Activated CD8-positive, alpha-beta memory T cell treated with anti-CD3 and anti-CD28 coated beads for 1 hour (primary cell): ENCODE data around the gene MTM1.

Source experiments
- DNase-seq, 2 donors: peaks; one replicate each; pipeline ENCODE4 v3.0.0-alpha.2; 2020; ENCODE audit warnings: low read depth in 1 of 2; ENCODE audit errors: extremely low read depth in 1 of 2

MTM1 gene

DNA sequence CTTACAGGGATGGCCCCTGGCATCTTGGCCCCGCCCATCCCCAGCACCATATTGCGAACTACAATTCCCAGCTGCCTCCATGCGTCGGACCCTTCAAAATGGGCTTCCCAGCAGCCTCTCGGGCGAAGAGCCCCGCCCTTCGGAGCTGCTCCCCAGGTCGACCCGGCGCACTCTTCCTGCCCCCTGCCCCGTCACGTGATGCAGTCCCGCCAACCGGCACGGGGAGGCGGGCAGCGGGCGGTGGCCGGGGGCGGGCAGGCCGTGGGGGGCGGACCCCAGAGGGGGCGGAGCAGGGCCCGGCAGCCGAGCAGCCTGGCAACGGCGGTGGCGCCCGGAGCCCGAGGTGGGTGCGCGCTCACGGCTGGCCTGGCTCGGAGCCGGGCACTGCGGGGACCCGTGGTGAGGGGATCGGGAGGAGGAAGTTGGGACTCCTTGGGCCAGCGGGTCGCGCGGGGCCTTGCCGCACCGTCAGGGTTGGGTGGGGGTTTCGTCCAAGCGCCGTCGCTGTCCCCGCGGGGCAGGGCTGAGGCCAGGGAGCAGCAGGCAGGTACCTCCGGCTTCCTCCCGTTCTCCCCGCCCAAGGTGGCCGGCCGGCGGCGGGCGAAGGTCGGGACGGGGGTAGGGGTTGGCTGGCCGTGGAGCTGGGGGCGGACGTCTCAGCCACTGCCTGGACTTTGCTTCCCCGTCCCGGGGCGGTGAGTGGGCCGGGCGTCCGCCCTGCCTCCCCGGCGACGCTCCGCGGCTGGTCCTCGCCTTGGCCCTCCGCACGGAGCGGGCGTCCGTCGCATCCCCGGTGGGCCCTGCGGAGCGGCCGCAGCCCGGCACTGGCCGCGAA lies at the start of gene MTM1:
Gene MTM1, plus strand, starts transcription at position 302 of the 835 bp plus-strand sequence. CDS start 23,994 bp downstream, outside the sequence.
- peak; percentile 74 to 81 for DNase-seq

DNA sequence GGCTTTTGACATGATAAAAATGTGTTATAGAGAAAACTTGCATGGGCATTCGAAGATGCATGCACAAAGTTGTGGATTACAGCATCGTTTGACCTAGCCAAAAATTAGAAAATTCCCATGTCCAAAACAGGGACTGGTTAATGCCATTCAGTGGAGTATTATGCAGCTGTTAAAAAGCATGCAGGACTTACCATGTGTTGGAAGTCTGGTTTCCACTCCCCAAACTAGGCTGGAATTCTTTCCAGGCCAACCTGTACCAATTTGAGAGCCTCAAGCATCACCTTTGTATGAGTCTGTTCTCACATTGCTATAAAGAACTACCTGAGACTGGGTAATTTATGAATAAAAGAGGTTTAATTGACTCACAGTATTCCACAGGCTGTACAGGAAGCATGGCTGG lies 45.9 kb upstream of the MTM1 start:
- no peak for DNase-seq

DNA sequence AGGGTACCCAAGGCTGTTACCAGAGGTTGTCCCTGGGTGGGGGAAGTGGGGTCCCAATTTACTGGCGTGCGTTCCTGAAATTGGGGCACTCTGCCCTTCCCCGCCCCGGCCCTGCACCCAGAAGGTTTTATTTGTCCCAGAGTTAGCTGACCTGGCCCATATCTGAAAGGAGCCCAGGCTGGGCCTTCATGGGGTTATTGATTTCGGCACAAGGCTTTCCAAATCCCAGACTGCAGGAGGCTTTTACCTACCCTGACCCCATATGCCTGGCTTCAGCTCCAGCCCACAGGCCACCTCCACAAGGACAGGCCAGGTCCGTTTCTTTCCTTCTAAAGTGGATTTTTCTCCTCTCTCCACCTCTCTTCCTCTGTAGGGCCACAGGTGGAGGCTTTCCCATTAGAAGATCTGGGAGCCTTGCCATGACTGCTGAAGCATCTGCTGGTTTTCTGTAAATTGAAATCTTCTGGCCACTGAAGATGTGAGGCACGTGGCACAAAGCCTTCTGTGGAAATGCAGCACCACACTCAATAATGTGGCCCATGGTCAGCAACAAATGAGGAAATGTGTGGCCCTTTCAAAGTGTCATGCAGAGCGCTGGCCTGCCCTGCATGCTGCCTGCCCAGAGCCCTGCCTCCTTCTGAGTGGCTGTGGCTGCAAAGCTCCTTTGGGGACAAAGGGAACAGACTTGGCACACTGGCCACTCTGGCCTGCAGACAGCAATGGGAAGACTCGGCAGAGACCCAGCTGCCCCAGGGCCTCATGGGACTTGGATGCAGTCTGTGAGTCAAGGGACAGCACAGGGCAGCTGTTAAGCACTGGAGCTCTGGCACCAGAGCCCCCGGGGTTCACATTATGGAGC lies 43.1 kb upstream of the MTM1 start:
- DNase-seq: no peak

DNA sequence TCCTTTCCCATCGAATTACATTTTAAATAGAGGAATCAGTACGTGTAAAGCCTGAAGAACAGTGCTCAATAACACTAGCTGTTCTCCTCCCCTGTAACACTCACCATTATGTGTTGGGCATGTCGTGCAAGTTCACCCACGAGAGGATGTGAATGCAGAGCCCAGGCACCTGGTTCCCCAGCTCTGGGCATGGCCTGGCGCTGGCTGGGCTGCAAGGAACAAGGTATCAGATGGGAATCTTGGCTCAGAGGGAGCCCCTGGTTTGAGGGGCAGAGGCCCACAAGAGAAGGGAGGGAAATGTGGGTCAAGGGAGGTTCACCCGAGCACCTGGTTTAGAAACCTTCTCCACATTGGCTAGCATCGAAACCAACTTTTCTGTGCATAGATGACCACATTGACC lies 41.7 kb upstream of the MTM1 start:
- no peak for DNase-seq

DNA sequence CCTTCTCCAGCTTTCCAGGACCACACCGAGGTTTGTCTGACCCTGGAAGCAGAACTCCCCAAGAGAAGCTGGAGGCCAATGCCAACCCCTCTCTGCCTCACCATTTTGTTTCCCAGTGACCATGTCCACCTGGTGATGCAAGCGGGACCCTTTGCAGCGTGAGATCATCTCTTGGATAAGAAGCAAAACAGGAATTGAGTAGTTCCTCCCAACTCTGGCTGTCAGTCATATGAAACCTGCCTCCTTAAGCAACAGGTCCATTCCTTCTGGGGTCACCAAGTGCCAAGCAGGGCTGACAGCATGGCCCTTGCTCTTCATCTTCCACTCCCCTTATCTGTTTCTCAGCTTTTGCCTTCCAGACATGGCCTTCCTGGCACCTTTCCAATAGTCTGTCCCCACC lies 41.3 kb upstream of the MTM1 start:
- DNase-seq: no peak

DNA sequence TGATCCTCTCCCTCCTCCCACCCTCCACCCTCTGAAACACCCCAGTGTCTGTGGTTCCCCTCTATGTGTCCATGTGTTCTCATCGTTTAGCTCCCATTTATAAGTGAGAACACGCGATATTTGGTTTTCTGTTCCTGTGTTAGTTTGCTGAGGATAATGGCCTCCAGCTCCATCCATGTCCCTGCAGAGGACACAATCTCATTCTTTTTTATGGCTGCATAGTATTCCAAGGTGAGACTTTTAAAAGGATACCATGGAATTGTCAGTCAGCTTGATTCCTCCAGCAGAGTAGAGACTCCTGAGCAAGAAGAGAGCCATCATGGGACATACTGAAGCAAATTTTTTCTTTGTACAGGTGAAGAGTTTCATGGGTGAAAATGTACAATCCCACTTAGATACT lies 38.8 kb upstream of the MTM1 start:
- DNase-seq: no peak

DNA sequence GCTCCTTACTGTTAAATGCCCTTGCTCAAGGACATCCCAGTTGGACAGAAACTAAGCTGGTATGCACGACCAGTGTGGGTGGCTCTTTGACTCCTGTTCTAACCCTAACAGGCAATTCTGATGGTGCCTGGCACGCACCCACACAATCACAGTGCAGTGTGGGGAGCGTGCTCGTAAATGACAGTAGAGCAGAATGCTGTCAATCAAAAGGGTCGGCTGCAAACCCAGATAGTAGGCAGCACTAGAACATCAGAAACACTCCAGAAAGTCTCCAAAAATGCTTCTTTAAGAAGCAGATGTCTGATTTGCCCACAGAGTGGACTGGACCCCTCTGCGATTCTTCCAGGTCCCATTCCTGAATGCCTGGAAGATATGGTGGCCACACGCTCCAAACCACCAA lies 37.6 kb upstream of the MTM1 start:
- no peak for DNase-seq

DNA sequence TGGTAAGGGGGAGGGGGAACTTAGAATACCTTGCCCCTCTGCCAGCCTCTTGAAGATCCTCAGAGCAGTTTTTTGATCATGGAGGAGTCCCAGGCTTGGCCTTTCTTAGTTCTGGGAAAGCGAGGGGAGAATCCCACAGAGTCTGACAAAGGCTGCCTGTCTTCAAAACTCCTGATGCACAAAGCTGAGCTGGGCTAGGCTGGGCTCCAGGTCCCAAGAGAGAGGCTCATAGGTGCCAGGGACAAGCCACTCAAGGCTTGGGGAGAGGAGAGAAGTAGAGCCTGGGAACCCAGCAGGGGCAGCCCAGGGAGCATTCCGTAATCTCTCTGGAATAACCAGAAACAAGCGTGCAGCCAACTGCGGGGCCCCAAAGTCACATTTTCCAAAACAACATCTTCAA lies 37.0 kb upstream of the MTM1 start:
- no peak for DNase-seq

DNA sequence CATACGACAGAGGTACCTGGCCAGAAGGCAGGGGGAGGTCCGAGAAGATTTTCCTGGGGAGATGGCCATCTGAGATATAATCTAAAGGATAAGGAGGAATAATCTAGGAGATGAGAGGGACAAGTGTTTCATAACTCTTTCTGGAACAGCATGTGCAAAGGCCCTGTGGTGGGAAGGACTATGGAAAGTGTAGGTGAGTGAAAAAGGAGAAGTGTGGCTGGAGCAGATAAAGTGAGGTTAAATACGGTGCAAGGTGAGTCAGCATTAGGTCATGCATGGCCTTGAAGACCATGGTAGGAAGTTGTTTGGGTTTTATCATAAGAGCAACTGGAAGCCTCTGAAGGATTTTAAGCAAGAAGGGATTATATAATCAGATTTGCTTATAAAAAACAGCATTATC lies 34.6 kb upstream of the MTM1 start:
- no peak for DNase-seq

DNA sequence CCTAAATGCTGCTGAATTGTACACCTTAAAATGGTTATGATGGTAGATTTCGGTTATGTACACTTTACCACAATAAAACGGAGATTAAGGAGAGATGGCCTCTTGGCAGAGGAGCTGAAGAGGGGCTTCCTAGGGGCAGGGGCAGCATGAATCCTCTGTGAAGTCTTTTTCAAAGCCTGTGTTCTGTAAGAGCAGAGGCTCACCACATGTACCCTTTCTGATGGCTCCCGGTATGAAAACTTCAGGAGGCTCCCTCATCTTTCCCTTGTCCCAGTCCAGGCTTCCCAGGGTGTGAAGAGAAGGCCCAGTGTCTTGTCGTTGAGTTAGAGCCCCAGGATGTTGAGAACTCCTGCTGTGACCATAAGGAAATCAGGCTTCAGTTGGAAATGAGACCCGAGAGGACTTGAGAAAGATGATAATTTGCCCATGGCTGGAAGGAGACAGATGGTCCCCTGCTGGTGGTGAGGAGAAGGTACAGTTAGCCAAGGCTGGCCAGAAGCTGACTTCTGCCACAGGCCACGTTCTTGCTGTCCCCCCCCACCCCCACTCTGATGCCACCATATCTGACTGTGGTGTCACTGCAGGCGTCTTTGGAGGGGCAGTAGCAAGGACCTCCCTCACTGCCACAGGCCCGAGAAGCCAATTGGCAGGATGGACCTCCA lies 31.8 kb upstream of the MTM1 start:
- no peak for DNase-seq

DNA sequence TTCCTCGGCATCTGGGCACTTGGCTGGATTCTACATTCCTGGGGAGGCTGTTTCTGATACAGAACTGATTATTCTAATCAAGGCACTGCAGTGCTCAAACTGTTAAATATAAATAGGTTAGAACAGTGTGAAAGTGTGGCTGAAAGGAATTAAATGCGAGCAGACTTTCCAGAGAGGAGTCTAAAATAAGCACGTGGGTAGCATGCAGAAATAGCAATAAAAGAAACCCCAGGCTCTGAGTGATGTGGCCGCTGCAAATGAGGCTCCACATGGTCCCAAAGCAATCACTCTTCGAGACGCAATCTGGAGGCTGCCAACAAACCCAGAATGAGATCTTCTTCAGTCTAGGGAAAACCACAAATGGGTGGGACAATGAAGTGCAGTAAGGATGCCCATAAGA lies 30.6 kb upstream of the MTM1 start:
- no peak for DNase-seq

DNA sequence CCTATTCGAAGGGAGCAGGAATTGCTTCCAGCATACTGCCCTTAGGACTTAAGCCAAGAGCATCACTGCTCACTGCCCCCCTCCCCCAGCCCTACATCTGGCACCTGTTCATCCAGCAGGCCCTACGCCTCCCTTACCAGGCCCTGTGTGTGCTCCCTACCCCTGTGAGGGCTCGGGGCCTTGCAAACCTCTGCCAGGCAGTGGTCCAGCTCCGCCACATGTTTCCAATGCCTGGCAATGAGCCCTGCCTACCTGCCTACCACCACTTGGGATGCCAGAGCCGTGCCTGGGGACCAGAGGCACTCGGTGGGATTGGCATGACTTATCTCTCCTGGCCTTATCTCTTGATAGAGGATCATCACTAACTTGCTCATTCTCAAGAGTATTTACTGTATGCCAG lies 27.5 kb upstream of the MTM1 start:
- DNase-seq: no peak

DNA sequence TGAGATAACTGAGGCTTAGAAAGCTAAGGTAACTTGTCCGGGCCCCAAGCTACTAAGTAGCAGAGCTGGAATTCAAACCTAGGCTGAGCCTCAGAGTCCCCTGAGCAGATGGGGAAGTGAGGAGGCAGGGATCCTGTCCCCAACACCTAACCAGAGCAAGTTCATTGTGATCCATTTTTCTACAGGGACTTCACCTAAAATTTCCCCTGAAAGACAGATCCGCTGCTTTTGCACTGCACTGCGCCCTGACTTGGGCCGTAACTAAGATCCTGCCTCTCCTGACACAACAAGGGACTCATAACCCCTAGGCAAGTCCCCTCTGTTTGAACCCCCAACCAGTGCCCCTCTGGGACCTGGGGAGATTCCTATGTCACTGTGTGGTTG lies 25.6 kb upstream of the MTM1 start:
- no peak for DNase-seq

DNA sequence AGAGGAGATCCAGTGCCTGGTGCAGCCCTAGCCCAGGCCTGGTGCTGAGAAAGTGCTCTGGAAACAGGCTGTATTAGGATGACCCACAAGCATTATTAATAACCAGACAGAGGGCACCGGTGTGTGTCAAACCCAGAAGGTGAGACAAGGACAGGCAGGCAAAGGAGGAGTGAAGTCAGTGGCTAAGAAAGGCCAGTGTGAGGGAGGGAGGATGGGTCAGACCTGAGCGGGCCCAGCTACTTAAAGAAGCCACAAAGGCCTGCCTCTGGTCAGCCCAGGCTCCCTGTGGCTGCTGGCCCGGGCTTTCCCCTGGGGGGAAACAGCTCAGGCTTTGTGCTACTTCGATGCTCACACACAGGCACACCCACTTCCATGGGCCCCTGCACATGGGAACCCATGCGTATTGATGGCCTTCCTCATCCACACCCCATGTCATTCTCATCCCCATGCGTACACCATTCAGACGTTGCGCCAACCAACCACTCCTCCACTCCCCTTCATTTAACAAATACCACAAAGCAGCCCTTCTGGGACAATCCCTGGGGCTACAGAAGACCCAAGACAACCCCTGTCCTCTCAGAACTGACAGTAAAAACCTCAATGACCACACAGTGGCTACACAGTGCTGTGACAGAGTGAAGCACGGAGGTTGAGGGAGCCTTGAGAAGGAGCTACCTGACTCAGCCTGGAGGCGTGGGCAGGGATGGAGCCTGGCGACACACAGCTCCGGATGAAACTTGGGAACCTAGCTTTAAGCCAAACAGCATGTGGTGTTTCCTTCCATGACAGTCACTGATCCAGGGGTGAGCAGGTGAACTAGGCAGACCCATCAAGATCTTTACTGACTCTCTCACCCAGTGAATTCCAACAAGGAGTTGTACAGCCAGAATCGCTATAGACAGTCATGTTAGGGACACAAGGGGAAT lies 24.9 kb upstream of the MTM1 start:
- DNase-seq: no peak

DNA sequence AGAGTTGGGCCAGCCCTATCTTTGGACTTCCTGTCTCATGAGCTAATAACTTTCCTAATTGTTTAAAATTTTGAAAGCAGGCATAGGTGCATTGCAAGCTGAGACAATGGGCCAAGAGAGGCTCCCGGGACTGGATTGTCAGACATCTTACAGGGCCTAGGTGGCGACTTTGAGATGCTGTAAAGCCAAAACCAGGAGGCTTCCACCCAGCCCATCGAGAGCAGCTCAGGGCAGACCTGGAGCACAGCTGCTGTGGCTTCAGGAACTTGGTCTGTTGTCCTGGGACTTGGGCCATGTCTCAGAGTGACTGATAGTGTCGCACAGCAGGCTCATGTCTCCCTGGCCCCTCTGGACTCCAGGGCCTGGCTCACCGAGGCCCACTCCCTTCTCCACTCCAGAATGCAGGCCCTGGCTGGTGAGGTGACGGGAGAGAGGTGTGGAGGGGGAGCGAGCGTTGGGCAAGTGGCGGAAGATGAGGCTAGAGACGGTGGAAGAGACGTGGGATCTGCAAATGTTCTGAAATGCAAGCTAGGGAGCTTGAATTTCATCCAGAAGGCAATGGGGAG lies 24.1 kb upstream of the MTM1 start:
- no peak for DNase-seq

DNA sequence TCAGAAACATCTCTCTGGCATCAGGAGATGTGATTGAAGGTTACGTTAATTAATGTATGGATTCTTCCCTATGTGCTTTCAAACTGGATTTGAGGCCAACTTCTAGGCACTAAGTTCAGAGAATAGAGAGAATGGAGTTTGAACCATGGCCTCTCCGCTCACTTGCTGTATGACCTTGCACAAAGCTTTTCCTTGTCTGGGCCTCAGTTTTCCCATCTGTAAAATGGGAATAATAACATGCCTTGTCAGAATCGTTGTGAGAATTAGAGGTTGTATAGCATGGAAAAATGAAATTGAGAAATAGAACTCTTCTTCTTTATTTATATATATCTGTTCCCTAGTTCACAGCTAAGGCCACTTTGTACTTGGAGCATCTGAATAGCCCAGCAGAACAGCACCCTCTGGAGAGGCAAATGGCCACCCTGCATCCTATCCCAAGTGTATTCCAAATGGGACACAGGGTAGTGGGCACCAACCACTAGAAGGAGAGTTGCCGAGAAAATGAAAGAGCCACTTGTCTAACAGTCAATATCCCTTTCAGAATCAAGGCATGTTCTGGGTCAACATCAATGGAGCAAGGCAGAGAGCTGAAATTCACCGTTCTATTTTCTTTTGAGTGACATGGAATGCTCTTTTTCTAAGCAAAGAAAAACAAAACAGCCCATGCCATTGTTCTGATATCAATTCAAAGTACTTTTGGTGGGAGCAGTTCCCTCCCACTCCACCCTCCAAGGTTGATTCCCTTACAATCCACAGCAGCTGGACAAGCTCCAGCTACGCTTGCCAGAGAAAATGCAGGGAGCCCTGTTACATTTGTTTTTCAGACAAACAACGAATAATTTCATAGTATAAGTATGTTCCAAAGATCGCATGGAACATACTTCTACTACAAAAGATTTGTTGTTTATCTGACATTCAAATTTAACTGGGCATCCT lies 23.3 kb upstream of the MTM1 start:
- DNase-seq: no peak

DNA sequence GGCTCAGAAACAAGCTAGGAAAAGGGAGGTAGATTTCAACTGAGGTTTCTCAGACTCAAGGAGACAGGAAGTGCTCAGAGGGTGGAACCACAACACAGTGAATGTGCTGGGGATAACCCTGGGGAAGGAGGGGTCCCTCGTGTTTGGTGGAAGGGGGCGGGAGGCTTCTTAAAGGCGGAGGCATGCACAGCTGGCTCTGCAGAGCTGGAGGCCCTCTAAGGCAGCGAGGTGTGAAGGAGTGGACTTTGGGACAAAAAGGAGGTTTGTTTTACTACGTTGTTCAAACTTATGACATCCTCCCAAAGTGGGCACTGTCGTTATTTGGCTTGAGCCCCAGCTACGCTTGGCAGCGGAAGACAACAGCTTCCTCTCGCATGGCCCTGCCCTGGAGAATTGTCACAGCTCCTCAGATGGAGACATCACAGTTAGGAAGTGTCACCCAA lies 21.7 kb upstream of the MTM1 start:
- DNase-seq: no peak

DNA sequence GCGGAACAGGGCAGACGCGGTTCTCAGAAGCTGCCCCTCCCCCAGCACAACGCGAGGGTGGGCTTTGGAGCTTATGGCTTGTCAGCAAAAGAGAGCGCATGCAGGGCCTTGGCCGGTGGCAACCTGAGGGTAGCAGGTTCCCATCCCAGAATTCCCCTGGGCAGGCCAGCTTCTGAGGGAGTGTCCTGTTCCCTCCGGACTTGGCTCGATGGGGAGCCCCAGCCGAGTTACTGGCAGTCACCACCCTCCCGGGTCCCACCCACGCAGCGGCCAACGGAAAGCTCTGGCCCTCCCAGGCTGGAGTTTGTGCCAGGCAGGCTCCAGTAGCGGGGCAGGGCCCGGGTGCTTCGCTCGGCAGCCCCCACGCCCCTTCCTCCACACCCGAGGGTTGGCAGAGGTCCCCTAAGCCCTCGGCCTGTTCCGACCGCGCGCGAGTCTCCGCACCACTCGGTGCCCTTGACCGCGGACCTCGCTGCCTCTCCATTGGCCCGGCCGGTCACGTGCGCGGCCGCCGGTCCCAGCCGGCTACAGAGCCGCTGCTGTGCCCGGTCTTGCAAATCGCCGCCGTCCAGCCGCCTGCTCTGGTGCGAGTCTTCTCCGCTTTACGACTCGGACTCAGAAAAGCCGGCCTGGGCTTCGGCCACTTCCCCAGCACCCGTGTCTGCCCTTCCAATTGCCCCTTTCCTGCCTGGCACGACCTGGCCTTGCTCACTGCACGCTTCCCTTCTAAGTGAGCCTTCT lies 20.9 kb upstream of the MTM1 start:
- DNase-seq: no peak
